GM19372 (cell line): ENCODE data around the gene DACH1.

Source experiments
- ATAC-seq: cut with Tn5 transposase; IDR thresholded peaks from one replicate; pipeline ENCODE4 v1.9.1; 2021; ENCODE audit warnings: mild to moderate bottlenecking, low read depth, moderate library complexity; ENCODE audit not compliant: unreplicated experiment

Gene DACH1

GRCh38 chr13:71634602-71635443 is 232.2 kb downstream of the DACH1 start:
- no peak for ATAC-seq

GRCh38 chr13:71634182-71634581 is 232.8 kb downstream of the DACH1 start:
- no peak for ATAC-seq

- ATAC-seq = no peak
Measured at GRCh38 chr13:71632721-71633120, 234.3 kb downstream of the DACH1 start.

GRCh38 chr13:71632206-71632605 is 234.8 kb downstream of the DACH1 start:
- ATAC-seq = no peak

GRCh38 chr13:71629167-71629566 is 237.8 kb downstream of the DACH1 start:
- ATAC-seq = no peak

- ATAC-seq = no peak
Measured at GRCh38 chr13:71626421-71627117, 240.4 kb downstream of the DACH1 start.

GRCh38 chr13:71625694-71626093 is 241.3 kb downstream of the DACH1 start:
- no peak for ATAC-seq

- ATAC-seq = no peak
Measured at GRCh38 chr13:71624653-71625600, 242.1 kb downstream of the DACH1 start.

GRCh38 chr13:71621174-71622124 is 245.6 kb downstream of the DACH1 start:
- ATAC-seq = no peak

- ATAC-seq = no peak
Measured at GRCh38 chr13:71619096-71619495, 247.9 kb downstream of the DACH1 start.

GRCh38 chr13:71618159-71618558 is 248.8 kb downstream of the DACH1 start:
- no peak for ATAC-seq

- no peak for ATAC-seq
Measured at GRCh38 chr13:71617265-71617664, 249.7 kb downstream of the DACH1 start.

GRCh38 chr13:71613066-71613745 is 253.8 kb downstream of the DACH1 start:
- ATAC-seq = no peak

- ATAC-seq = no peak
Measured at GRCh38 chr13:71611292-71611691, 255.7 kb downstream of the DACH1 start.

- no peak for ATAC-seq
Measured at GRCh38 chr13:71610876-71611275, 256.1 kb downstream of the DACH1 start.

GRCh38 chr13:71609271-71609670 is 257.7 kb downstream of the DACH1 start:
- no peak for ATAC-seq

GRCh38 chr13:71607575-71607974 is 259.4 kb downstream of the DACH1 start:
- ATAC-seq = no peak

GRCh38 chr13:71606818-71607217 is 260.2 kb downstream of the DACH1 start:
- ATAC-seq = no peak

GRCh38 chr13:71605744-71606143 is 261.3 kb downstream of the DACH1 start:
- ATAC-seq = no peak
